Adrenal gland (tissue), 12 donors: ENCODE data around the gene SPDYC. TPM values are rescaled to one million over a fixed set of nuclear protein-coding genes. Genes with fewer than 3 reads are reported as not detected.
A peak's percentile ranks its signal among the peaks of the same experiment; 100 is the strongest.

Experiments used
- DNase-seq, 7 donors: peaks; one replicate each; pipeline ENCODE4 v3.0.0-alpha.2; 2019 to 2020
- H3K27ac ChIP-seq, 5 donors: fragments of 200-600 bp; sonication (generic) in 4 of 5; 1 replicate in 3 of 5; 2 replicates in 2 of 5; pipeline versions ENCODE4 v1.5.1 to v1.8.0; 2016 to 2020; ENCODE audit warnings: mild to moderate bottlenecking in 1 of 5
- H3K27me3 ChIP-seq: fragments of 200-600 bp; 2 replicates; pipeline ENCODE4 v1.8.0; 2021
- H3K36me3 ChIP-seq, 2 donors: fragments of 200-600 bp; replicated peaks in 1 of 2; 1 replicate in 1 of 2; 2 replicates in 1 of 2; pipeline versions ENCODE4 v1.5.1 to v1.8.0; 2018 to 2022
- H3K4me1 ChIP-seq, 2 donors: fragments of 200-600 bp; replicated peaks in 1 of 2; 1 replicate in 1 of 2; 2 replicates in 1 of 2; pipeline versions ENCODE4 v1.5.1 to v1.8.0; 2018 to 2021
- H3K4me3 ChIP-seq, 4 donors: fragments of 200-600 bp; sonication (generic) in 3 of 4; one replicate each; pipeline ENCODE4 v1.5.1; 2016 to 2018
- H3K9me3 ChIP-seq, 3 donors: fragments of 200-600 bp; sonication (generic) in 1 of 3; replicated peaks in 1 of 3; 1 replicate in 2 of 3; 2 replicates in 1 of 3; pipeline versions ENCODE4 v1.5.1 to v1.8.0; 2016 to 2021
- POLR2A ChIP-seq, 2 donors: fragments of 450-650 bp; IDR thresholded peaks; one replicate each; pipeline ENCODE4 v1.6.1; 2017; ENCODE audit warnings: antibody characterized with exemption in 2 of 2, mild to moderate bottlenecking in 2 of 2, moderate library complexity in 1 of 2
- WGBS, 4 donors: extraction: QIAGEN DNeasy Blood & Tissue Kit in 2 of 4; methylation state at CpG; one replicate each; pipeline versions ENCODE4 v1.1.5 to v1.1.7; 2013 to 2017; 5-methylcytosine and 5-hydroxymethylcytosine counted together
- intact Hi-C, 2 donors: fragments of 100-400 bp; cut with DNase I; formaldehyde crosslinking; loops; one replicate each; pipeline versions ENCODE4 v1.14.1 to v1.15.0; 2022 to 2023
- polyA plus RNA-seq, 3 donors: library from polyadenylated mRNA; stranded (reverse); fragments of 200-250 nt in 2 of 3; fragments of 350-450 nt in 1 of 3; fragmentation: Illumina TruSeq in 1 of 3; extraction: RNeasy Lipid Tissue Mini Kit (QIAGEN cat#74804) in 1 of 3; gene quantifications; one replicate each; pipeline ENCODE4 v1.2.3, GENCODE V29; 2013 to 2014
- total RNA-seq, 9 donors: library from RNA; depleted of rRNA in 4 of 9; stranded (reverse); fragments of >200 nt in 4 of 9; fragments of 120-200 nt in 1 of 9; fragmentation: NEBNext Ultra II Directional in 1 of 9; extraction: Animal tissue kit (Norgen Biotek cat#: 25700) in 1 of 9; gene quantifications; one replicate each; pipeline versions ENCODE4 v1.1.0 to v1.2.4, GENCODE V29; 2013 to 2023
- TF ChIP-seq, protein P1 (sequence below), 6 experiments: fragments of 450-650 bp in 4 of 6; fragments of 200-600 bp in 2 of 6; sonication (generic) in 1 of 6; IDR thresholded peaks; 1 replicate in 5 of 6; 2 replicates in 1 of 6; pipeline versions ENCODE4 v1.5.1 to v1.8.0; 2016 to 2021; ENCODE audit warnings: antibody characterized with exemption in 6 of 6, mild to moderate bottlenecking in 2 of 6, moderate library complexity in 1 of 6
- donor health status: healthy with polysubstance abuse.
- donor health status: Bipolar disorder and iron deficiency.
- donor health status: DM: yes; HTN: yes; CAD: no.
- donor health status: DM: no; HTN: no; CAD: no.
- donor health status: DM: no; HTN: no; CAD: no.
- donor health status: DM: yes; HTN: yes; CAD: no.

SPDYC gene
- total and polyA plus RNA-seq, 12 donors = 0.10 TPM; not detected in 11

DNA sequence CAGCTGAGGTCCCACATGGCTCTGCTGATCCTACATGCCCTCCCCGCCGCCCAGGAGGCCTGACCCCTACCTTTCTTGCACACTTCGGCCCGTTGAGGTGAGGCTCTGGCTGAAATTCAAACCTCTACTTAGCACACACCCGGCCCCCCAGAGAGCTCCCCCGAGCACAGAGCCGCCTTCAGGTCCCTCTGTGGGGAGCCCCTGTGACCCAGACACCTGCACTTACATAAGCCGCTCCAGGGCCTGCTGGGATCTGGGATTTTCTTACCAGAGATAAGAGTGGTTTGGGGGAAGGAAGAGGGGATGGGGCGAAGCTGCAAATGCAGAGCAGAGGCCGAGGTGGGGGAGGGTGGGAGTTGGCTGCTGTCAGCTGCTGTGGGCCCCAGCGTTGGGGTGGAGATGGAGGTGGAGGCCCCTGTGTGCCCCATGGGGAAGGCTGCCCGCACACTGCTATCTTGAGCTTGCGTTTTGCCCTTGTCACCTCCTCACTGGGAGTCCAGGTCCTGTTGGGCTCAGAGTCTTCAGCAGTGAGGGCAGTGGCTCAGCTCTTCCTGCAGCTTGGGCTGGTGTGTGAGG lies 42.3 kb downstream of the SPDYC start:
- 73 to 78% (median 76%) methylated on average over 11 to 13 of the region's 13 CpGs for WGBS, 4 donors
- H3K36me3 ChIP-seq = peaks cover 0 to 43% of the 10 kb centered on the region in 2 donors
- intact Hi-C loops = no loop called here

DNA sequence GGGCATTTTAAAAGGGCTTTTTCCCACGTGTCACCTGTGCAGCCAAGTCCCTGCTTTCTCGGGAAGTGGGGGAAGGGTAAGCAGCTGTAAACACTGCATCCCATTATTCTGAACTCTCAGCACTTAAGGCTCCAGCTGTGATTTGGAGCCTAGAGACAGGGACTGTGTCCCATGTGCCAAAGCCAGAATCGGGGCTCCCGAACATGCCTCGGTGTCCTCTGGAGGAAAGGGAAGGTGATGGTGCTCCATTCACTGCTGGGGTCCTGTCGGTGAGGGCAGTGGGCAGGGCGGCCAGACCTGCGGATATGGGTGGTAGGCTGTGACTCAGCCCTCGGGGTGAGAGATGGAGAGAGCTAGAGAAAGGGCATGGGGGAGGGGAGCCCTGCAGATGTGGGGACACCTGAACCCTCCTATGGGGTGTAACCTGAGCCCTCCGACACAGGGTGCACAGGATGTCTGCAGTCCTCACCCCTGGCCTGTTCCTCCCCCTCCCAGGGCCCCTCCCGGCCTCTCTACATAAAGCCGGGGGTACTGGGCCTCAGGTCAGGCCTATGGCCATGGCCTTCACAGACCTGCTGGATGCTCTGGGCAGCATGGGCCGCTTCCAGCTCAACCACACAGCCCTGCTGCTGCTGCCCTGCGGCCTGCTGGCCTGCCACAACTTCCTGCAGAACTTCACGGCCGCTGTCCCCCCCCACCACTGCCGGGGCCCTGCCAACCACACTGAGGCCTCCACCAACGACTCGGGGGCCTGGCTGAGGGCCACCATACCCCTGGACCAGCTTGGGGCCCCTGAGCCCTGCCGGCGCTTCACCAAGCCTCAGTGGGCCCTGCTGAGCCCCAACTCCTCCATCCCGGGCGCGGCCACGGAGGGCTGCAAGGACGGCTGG lies 43.5 kb downstream of the SPDYC start:
- 39 to 60% (median 47%) methylated on average over 5 to 26 of the region's 26 CpGs for WGBS, 4 donors
- H3K27me3 ChIP-seq = no peaks in the 10 kb centered on the region
- H3K36me3 ChIP-seq = peaks cover 0 to 30% of the 10 kb centered on the region in 2 donors
- H3K9me3 ChIP-seq = no peaks in the 10 kb centered on the region
- intact Hi-C loops = no loop called here
- DNase-seq = peak in 2 of 7 donors; percentile 14 to 50
- H3K27ac ChIP-seq = no peak overlapping the region
- no peak overlapping the region for H3K4me3 ChIP-seq
- H3K4me1 ChIP-seq = no peaks in the 10 kb centered on the region
- TF ChIP-seq, protein P1, sequence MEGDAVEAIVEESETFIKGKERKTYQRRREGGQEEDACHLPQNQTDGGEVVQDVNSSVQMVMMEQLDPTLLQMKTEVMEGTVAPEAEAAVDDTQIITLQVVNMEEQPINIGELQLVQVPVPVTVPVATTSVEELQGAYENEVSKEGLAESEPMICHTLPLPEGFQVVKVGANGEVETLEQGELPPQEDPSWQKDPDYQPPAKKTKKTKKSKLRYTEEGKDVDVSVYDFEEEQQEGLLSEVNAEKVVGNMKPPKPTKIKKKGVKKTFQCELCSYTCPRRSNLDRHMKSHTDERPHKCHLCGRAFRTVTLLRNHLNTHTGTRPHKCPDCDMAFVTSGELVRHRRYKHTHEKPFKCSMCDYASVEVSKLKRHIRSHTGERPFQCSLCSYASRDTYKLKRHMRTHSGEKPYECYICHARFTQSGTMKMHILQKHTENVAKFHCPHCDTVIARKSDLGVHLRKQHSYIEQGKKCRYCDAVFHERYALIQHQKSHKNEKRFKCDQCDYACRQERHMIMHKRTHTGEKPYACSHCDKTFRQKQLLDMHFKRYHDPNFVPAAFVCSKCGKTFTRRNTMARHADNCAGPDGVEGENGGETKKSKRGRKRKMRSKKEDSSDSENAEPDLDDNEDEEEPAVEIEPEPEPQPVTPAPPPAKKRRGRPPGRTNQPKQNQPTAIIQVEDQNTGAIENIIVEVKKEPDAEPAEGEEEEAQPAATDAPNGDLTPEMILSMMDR (IDR thresholded peaks at IDR 0.05) = no peak
- TF ChIP-seq POLR2A (IDR thresholded peaks at IDR 0.05) = no peak

More for the DNA sequence above, 42.3 kb downstream of the SPDYC start:
- Histone ChIP-seq H3K27me3 (no peaks in the 10 kb centered on the region), H3K27ac (no peak overlapping the region), H3K4me1 (no peaks in the 10 kb centered on the region), H3K9me3 (no peaks in the 10 kb centered on the region), H3K4me3 (no peak overlapping the region)
- DNase-seq = peak in 2 of 7 donors; percentile 12 to 35
- TF ChIP-seq, protein P1 (IDR thresholded peaks at IDR 0.05) = no peak
- TF ChIP-seq POLR2A (IDR thresholded peaks at IDR 0.05) = no peak

DNA sequence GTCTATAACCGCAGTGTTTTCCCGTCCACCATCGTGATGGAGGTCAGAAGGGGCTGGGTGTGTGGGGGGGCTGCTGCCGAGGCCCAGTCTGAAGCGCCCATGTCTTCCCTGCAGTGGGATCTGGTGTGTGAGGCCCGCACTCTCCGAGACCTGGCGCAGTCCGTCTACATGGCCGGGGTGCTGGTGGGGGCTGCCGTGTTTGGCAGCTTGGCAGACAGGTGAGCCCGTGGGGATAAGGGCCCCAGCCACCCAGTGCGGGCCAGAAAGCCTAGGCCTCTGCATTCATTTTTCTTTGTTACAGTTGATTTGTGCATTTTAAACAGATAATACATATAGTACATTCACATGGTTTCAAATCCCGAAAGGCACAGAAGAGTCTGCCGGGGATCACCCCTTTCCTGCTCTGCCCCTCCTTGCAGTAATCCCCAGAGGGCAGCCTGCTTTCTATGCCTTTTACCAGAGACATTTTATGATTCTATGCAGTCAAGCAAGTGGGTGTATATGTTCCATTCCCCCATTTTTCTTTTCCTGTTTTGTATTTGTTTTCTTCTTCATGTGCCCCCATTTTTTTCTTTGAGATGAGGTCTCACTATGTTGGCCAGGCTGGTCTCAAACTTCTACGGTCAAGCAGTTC lies 44.3 kb downstream of the SPDYC start:
- intact Hi-C loops = no loop called here
- DNase-seq = peak in 1 of 7 donors; percentile 45
- Histone ChIP-seq H3K27ac (no peak overlapping the region), H3K4me1 (no peaks in the 10 kb centered on the region), H3K9me3 (no peaks in the 10 kb centered on the region), H3K27me3 (no peaks in the 10 kb centered on the region), H3K36me3 (peaks cover 0 to 23% of the 10 kb centered on the region in 2 donors), H3K4me3 (no peak overlapping the region)
- no peak for TF ChIP-seq POLR2A (IDR thresholded peaks at IDR 0.05)
- TF ChIP-seq, protein P1 (IDR thresholded peaks at IDR 0.05) = no peak
- WGBS, 4 donors = 76 to 91% (median 76%) methylated on average over 10 to 16 of the region's 16 CpGs

DNA sequence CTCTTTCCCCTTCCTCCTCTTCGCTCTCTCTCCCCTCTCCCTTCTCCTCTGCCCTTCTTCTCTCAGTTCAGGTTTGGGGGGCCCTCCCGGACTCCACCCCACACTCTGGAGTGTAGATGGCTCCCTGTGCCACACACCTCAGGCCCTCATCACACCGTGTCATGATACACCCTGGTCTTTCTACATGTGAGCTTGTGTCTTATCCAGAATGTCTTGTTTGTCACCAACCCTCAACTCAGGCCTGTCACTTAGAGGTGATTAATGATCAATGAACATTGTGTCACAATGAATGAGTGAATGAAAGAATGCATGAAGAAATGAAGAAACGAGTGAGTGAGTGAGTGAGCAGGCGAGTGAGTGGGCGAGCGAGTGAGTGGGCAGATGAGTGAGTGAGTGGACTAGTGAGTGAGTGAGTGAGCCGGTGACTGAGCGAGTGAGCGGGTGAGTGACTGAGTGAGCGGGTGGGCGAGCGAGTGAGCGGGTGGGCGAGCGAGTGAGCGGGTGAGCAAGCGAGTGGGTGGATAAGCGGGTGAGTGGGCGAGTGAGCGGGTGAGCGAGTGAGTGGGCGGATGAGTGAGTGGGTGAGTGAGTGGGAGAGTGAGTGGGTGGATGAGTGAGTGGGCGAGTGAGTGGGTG lies 45.5 kb downstream of the SPDYC start:
- DNase-seq = peak in 1 of 7 donors; percentile 49
- H3K27ac ChIP-seq = no peak overlapping the region
- 85 to 93% (median 89%) methylated on average over 24 of the region's 24 CpGs for WGBS, 4 donors
- intact Hi-C loops = no loop called here
- H3K27me3 ChIP-seq = no peaks in the 10 kb centered on the region
- peaks cover 0 to 11% of the 10 kb centered on the region in 2 donors for H3K36me3 ChIP-seq
- H3K9me3 ChIP-seq = no peaks in the 10 kb centered on the region
- no peak overlapping the region for H3K4me3 ChIP-seq
- no peaks in the 10 kb centered on the region for H3K4me1 ChIP-seq
- no peak for TF ChIP-seq POLR2A (IDR thresholded peaks at IDR 0.05)
- TF ChIP-seq, protein P1 (IDR thresholded peaks at IDR 0.05) = no peak
